ENCODE data around the gene IFNAR2. TPM values are rescaled to one million over a fixed set of nuclear protein-coding genes. Genes with fewer than 3 reads are reported as not detected.

The IFNAR2 gene
- total RNA-seq, 1 donor from 2014 or later = 9.0 TPM

DNA sequence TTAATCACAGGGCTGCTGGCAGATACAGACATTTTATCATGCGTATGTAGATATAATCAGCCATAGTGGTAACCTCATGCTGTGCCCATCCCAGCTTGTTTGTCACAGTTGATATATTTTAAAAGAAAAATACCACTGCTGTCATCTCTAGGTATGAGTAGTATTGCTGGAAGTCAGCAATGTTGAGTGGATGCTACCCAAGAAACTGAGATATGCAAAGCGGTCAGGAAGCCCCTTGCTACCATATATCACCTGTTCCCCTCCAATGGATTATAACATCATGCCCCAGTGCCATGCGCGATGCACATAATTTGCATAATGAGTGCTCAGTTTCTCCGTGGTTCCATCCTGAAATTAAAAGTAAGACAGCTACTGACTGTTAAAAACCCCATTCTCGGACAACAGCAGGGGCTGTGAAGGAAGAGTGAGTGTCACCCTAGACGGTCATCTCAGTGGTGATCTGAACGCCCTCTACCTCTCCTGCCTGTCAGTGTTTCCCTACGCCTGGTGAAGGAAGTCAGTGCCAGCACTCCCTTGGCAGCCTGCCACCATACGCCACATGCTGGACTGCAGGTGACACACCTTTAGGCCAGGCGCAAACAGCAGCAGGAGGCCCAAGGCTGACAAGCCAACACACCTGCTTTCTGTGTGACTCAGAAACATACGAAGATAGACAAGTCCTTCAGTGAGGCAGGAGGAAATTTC is 39.2 kb downstream of the IFNAR2 start:
- no peak for DNase-seq

DNA sequence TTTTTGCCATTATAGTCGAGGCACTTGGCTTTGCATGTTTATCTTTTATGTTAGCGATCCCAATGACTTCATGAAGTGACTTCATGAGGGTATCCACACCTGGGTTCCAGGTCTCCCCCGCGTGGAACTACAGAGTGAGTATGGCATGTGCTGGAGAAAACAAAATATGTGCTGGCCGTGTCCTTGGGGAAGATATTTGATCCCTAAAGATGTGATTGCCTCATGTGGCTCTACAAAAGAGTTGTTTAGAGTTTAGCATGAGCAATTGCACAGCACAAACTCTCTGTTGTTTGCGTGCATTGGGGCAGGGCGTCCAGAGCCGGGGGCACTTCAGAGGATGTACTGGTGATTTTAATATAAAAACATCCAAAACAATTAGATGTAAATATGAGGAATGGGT is 41.2 kb downstream of the IFNAR2 start:
- no peak for DNase-seq

DNA sequence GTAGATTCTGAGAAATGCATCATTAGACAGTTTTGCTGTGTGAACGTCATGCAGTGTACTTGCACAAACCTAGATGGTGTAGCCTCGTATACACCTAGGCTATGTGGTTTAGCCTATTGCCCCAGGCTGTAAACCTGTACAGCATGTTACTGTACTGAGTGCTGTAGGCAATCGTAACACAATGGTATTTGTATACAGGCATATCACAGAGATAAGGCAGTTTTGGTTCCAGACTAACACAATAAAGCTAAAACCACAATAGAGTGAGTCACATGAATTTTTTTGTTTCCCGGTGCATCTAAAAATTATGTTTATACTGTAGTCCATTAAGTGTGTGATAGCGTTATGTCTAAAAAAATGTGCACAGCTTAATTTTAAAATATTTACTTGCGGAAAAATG is 43.3 kb downstream of the IFNAR2 start:
- no peak for DNase-seq

- DNase-seq = peak; percentile 93
Measured at GRCh38 chr21:33278721-33279120, 49.0 kb downstream of the IFNAR2 start.

DNA sequence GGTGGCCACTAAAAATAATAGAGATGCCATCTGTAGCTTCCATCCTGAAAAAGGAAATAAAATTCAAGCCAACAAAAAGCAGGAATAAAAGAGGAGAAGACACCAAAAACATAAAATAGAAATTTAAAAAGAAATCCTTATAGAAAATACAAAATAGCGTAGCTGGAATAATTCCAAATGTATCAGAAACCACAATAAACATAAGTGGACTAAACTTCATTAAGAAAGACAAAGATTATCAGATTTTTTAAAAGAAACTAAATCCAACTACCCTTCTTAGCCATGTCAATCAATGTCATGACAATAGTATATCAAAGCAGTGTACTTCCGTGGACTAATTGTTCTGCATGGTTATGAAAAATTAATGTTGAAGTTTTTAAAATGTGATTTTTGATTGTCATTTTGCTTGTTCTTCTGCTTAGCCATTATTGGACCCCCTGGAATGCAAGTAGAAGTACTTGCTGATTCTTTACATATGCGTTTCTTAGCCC is 49.6 kb downstream of the IFNAR2 start:
- no peak for DNase-seq

Other genes starting within 250 kb of the IFNAR2 start
- 0.10 TPM for gene OLIG2, start 204.0 kb upstream of the IFNAR2 start, total RNA-seq
- 0.20 TPM for gene OLIG1, start 159.8 kb upstream of the IFNAR2 start, total RNA-seq
- gene IL10RB, start 36.4 kb downstream of the IFNAR2 start, total RNA-seq = 28.9 TPM
- gene IFNAR1, start 95.0 kb downstream of the IFNAR2 start, total RNA-seq = 27.1 TPM
- gene IFNGR2, start 173.5 kb downstream of the IFNAR2 start, total RNA-seq = 63.1 TPM